ENCODE data around the gene EML1.

The EML1 gene

DNA sequence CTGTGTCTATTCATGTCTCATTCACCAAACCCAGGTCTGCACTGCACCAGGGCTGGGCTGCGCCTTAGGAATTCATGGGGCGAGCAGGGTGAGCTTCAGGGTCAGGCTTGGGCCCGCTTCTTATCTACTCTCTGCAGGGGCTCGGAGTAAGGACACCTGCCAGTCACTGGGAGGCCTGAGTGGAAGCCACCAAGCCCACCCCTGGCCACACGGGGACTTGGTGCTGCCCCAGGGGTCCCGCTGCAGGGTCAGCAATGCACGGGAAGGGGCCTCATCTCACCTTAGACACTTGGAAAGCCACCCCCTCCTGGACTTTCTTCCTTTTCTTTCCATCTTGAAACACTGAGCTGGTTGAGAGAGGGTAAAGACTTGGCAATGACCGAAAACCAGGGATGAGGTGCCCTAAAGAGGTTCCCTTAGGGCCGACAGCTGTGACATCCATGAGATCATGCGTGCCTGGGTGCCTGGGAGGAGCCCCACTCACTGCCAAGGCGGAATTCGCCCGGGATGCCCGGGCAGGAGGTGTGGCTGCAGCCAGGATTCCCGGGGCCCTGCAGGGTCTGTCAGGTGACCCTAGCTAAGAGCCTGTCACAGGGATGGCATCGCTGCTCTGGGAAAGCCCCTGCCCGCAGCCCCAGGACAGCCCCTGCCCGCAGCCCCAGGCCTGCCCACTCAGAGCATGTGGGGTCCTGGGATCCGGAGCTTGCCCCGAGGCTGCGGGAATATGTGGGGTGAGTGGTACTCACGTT is 45.5 kb upstream of the EML1 start:
- in situ Hi-C loops (cut with MboI; ENCODE audit: low pct_unique_long_range_greater_than_20kb, low sequenced_read_pairs, unreplicated experiment): no loop called here
- TF ChIP-seq, protein P1, sequence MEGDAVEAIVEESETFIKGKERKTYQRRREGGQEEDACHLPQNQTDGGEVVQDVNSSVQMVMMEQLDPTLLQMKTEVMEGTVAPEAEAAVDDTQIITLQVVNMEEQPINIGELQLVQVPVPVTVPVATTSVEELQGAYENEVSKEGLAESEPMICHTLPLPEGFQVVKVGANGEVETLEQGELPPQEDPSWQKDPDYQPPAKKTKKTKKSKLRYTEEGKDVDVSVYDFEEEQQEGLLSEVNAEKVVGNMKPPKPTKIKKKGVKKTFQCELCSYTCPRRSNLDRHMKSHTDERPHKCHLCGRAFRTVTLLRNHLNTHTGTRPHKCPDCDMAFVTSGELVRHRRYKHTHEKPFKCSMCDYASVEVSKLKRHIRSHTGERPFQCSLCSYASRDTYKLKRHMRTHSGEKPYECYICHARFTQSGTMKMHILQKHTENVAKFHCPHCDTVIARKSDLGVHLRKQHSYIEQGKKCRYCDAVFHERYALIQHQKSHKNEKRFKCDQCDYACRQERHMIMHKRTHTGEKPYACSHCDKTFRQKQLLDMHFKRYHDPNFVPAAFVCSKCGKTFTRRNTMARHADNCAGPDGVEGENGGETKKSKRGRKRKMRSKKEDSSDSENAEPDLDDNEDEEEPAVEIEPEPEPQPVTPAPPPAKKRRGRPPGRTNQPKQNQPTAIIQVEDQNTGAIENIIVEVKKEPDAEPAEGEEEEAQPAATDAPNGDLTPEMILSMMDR (IDR thresholded peaks at IDR 0.05; ENCODE audit: extremely low read depth, insufficient read depth, missing control alignments): no peak
- no peak for DNase-seq (ENCODE audit: low spot score)

DNA sequence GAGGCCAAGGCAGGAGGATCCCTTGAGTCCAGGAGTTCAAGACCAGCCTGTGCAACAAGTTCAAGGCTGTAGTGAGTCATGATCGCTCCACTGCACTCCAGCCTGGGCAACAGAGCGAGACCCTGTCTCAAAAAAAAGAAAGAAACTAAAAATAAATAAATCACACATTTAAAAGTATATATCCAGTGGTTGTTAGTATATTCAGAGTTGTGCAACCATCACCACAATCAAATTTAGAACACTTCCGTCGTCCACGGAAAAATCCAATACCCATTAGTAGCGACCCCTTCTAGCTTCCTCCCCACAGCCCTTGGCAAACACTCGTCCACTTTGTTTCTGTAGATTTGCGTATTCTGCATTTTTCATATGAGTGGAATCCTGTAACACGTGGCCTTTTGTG is 44.7 kb upstream of the EML1 start:
- in situ Hi-C loops (cut with MboI; ENCODE audit: low pct_unique_long_range_greater_than_20kb, low sequenced_read_pairs, unreplicated experiment): no loop called here
- TF ChIP-seq, protein P1 (IDR thresholded peaks at IDR 0.05; ENCODE audit: extremely low read depth, insufficient read depth, missing control alignments): no peak
- DNase-seq (ENCODE audit: low spot score): no peak

DNA sequence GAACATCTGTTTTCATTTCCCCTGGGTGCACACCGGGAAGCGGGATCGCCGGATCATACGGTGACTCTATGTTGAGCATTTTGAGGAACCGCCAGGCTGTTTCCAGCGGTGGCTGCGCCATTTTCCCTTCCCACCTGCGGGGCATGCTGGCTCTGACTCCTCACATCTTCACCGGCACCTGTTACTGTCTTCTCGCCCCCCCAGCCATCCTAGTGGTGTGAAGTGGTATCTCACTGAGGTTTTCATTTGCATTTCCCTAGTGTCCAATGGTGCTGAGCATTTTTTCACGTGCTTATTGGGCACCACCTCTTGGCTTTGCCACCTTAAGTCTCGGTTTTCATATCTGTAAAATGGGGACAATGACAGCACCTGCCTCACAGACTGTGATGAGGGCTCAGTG is 44.1 kb upstream of the EML1 start:
- TF ChIP-seq, protein P1 (IDR thresholded peaks at IDR 0.05; ENCODE audit: extremely low read depth, insufficient read depth, missing control alignments): no peak
- in situ Hi-C loops (cut with MboI; ENCODE audit: low pct_unique_long_range_greater_than_20kb, low sequenced_read_pairs, unreplicated experiment): no loop called here
- no peak for DNase-seq (ENCODE audit: low spot score)

DNA sequence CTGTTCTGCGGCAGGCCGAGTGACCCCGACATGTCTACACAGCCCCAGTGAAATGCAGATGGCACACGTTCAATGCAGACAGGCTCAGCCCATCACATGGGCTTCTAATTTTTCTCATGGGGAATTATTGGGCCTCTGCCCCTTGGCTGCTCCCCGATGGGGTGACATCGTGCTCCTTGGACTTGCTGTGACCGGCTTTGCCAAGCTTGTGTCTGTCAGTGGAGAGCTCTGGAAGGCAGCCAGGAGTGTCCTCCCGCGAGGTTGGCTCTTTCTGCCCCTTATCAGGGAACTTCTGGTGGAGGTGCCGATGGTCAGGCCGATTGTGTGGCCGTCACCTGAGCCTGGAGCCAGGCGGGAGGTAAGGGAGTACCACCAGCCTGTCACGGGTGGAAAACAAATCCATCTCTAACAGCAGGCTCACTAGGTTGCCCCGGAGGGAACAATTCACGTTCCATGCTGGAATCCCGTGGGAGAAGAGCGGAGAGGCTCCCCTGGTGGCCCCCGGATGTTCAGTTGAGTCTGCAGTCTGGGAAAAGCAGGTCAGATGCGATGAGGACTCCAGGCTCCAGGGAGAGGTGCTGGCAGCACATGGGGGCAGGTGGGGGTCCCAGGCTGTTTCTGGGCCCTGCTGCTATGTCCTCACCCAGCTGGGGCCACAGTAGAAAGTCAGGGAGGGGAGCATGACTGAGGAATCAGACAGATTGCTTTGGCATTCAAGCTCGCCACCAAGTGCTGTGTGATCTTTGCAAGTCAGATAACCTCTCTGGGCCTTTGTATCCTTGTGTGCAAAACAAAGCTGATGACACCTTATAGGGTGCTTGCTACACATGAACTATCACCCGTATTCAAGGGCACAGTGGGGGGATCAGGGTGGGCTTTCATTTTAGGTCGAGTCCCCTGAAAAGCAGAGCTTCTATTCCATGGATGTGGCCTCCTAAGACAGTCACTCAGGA is 43.2 kb upstream of the EML1 start:
- no peak for DNase-seq (ENCODE audit: low spot score)
- in situ Hi-C loops (cut with MboI; ENCODE audit: low pct_unique_long_range_greater_than_20kb, low sequenced_read_pairs, unreplicated experiment): no loop called here

DNA sequence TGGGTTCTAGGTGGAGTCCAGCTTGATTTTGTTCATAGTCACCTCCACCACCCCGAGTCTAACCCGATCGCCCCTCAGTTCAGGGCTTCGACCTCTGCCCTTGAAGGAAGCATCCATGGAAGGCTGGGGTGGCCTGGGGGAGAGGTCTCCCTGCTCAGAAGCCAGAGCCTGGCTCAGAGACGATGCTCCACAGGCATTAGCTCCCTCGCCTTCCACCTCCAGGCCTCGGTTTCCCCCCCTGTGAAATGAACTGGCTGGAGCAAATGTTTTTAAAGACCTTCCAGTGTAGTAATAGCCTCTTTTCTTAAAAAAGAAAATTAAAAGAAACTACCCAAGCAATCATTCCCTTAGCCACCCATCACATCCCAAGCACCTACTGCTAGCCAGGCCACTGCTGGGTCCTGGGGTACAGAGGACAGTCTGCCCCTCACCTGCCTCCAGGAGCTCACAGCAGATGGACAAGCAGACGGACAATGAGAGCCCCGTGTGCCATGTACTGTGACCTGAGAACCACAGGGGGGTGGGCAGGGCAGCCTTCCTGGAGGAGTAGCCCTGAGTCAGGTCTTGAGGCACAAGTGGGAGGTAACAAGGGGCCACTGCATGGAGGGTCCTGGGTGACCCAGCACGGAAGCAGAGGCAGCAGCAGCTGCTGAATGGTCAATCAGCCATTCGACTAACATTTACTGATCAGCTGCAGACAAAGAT is 42.3 kb upstream of the EML1 start:
- in situ Hi-C loops (cut with MboI; ENCODE audit: low pct_unique_long_range_greater_than_20kb, low sequenced_read_pairs, unreplicated experiment): no loop called here
- TF ChIP-seq, protein P1 (IDR thresholded peaks at IDR 0.05; ENCODE audit: extremely low read depth, insufficient read depth, missing control alignments): no peak
- no peak for DNase-seq (ENCODE audit: low spot score)

More for the DNA sequence above, 43.2 kb upstream of the EML1 start:
- TF ChIP-seq, protein P1 (IDR thresholded peaks at IDR 0.05; ENCODE audit: extremely low read depth, insufficient read depth, missing control alignments): no peak

Measured in GM13977 (cell line).